Vagina (tissue), 2 donors: ENCODE results near the gene TTC9C. TPM values are rescaled to one million over a fixed set of nuclear protein-coding genes. Genes with fewer than 3 reads are reported as not detected.
A peak's percentile ranks its signal among the peaks of the same experiment; 100 is the strongest.

Source experiments
- DNase-seq, 2 donors: peaks; one replicate each; pipeline ENCODE4 v3.0.0-alpha.2; 2017; ENCODE audit errors: extremely low spot score in 2 of 2
- H3K27ac ChIP-seq: fragments of 200-600 bp; sonication (generic); one replicate; pipeline ENCODE4 v1.5.1; 2019
- H3K27me3 ChIP-seq: fragments of 200-600 bp; sonication (generic); one replicate; pipeline ENCODE4 v1.5.1; 2019
- H3K36me3 ChIP-seq, 2 donors: fragments of 200-600 bp; sonication (generic); one replicate each; pipeline ENCODE4 v1.5.1; 2017 to 2019
- H3K4me1 ChIP-seq: fragments of 200-600 bp; sonication (generic); one replicate; pipeline ENCODE4 v1.5.1; 2019
- H3K4me3 ChIP-seq, 2 donors: fragments of 200-600 bp; sonication (generic); 1 replicate in 1 of 2; 2 replicates in 1 of 2; pipeline ENCODE4 v1.5.1; 2016 to 2019
- H3K9me3 ChIP-seq: fragments of 200-600 bp; sonication (generic); one replicate; pipeline ENCODE4 v1.5.1; 2019
- CTCF ChIP-seq, 3 experiments: fragments of 450-650 bp in 2 of 3; fragments of 200-600 bp in 1 of 3; sonication (generic) in 1 of 3; IDR thresholded peaks; one replicate each; pipeline ENCODE4 v1.5.1; 2017 to 2019; ENCODE audit warnings: antibody characterized with exemption in 3 of 3, mild to moderate bottlenecking in 2 of 3, moderate library complexity in 2 of 3
- POLR2A ChIP-seq, 2 donors: fragments of 450-650 bp; IDR thresholded peaks; one replicate each; pipeline ENCODE4 v1.6.1; 2017; ENCODE audit warnings: antibody characterized with exemption in 2 of 2, mild to moderate bottlenecking in 2 of 2, moderate library complexity in 2 of 2
- POLR2AphosphoS5 ChIP-seq, 2 donors: sonication (generic); formaldehyde crosslinking; IDR thresholded peaks; one replicate each; pipeline ENCODE4 v1.9.0; 2017; ENCODE audit warnings: antibody characterized with exemption in 2 of 2, mild to moderate bottlenecking in 2 of 2, low read depth in 1 of 2; ENCODE audit not compliant: insufficient read depth in 1 of 2
- intact Hi-C: fragments of 100-400 bp; cut with DNase I; formaldehyde crosslinking; loops from one replicate; pipeline ENCODE4 v1.15.1; 2023
- total RNA-seq: library from RNA; depleted of rRNA; stranded (reverse); fragments of >200 nt; gene quantifications from one replicate; pipeline ENCODE4 v1.2.3, GENCODE V29; 2016

TTC9C gene
- total RNA-seq, 1 donor from 2014 or later = 18.7 TPM

GRCh38 chr11:62725646-62726045 is 2.6 kb upstream of the TTC9C start:
- peak overlapping the region; percentile 93 for H3K27ac ChIP-seq
- intact Hi-C loops = loop anchor here (5.0 kb wide), 1 partner anchor 47 kb away; the partner anchor contains the start of gene TAF6L

DNA sequence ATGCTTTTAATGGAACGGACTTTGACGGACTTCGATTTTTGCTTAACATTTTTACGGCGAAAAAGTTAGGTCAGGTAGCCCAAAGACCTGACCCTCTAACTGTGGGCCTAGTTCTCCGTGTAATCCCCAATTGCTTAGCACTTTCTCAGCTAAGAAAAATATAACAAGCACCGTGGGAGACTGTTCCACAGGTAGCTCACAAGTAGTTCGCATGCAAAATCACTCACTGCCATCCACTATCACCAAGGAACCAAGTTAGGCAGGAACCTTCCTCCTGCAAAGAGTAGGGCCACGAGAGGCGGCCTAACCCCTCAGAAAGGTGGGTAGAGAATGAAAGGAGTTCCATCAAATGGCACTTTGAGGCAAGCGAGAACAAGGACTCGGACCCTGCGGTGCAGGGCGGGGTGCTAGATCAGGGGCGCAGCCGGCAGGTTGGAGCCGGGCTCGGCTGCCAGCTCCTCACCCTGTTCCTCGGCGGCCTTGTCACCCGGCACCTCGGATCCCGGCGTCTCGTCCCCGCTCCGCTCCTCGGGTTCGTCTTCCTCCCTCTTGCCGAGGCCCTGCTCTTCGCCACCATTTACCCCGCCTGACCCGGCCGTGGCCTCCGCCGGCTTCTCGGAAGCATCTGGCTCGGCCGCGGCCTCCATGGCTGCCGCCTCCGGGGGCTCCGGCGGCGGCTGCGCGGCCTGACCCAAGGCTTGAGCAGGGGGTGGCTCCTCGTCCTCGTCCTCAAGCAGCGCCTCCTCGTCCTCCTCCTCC is 2.0 kb upstream of the TTC9C start:
- Histone ChIP-seq H3K27me3 (no peaks in the 10 kb centered on the region), H3K4me1 (peaks cover 56% of the 10 kb centered on the region), H3K36me3 (peaks cover 5 to 27% of the 10 kb centered on the region in 2 donors), H3K27ac (peak overlapping the region; percentile 93), H3K4me3 (peak overlapping the region; percentile 71 to 90), H3K9me3 (no peaks in the 10 kb centered on the region)
- DNase-seq = no peak
- TF ChIP-seq POLR2A (IDR thresholded peaks at IDR 0.05) (no peak), CTCF (IDR thresholded peaks at IDR 0.05) (no peak), POLR2AphosphoS5 (IDR thresholded peaks at IDR 0.05; ENCODE audit: insufficient read depth in 1 of 2, low read depth in 1 of 2) (no peak)
- intact Hi-C loops = loop anchor here (5.0 kb wide), 1 partner anchor 46 kb away; the partner anchor contains the start of gene TAF6L

More at GRCh38 chr11:62725646-62726045, 2.6 kb upstream of the TTC9C start:
- no peaks in the 10 kb centered on the region for H3K9me3 ChIP-seq
- DNase-seq = no peak
- H3K27me3 ChIP-seq = no peaks in the 10 kb centered on the region
- H3K36me3 ChIP-seq = peaks cover 5 to 34% of the 10 kb centered on the region in 2 donors
- no peak for TF ChIP-seq CTCF (IDR thresholded peaks at IDR 0.05)
- no peak for TF ChIP-seq POLR2AphosphoS5 (IDR thresholded peaks at IDR 0.05; ENCODE audit: insufficient read depth in 1 of 2, low read depth in 1 of 2)
- TF ChIP-seq POLR2A (IDR thresholded peaks at IDR 0.05) = no peak
- H3K4me3 ChIP-seq = peak overlapping the region; percentile 71 to 90
- H3K4me1 ChIP-seq = peaks cover 49% of the 10 kb centered on the region

DNA sequence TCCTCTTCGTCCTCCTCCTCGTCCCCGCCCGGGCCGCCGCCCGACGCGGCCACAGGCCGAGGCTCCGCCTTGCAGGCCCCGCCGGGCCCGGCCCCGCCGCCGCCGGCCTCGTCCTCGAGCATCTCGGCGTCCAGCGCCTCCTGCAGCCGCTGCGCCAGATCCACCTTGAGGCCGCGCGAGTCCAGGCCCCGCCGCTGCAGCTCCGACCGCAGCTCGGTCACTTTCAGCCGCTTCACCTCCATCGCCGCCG is 1.4 kb upstream of the TTC9C start:
- Histone ChIP-seq H3K4me3 (peak overlapping the region; percentile 71 to 90), H3K36me3 (peaks cover 5 to 22% of the 10 kb centered on the region in 2 donors), H3K4me1 (peaks cover 58% of the 10 kb centered on the region), H3K9me3 (no peaks in the 10 kb centered on the region), H3K27ac (peak overlapping the region; percentile 93), H3K27me3 (no peaks in the 10 kb centered on the region)
- intact Hi-C loops = loop anchor here (5.0 kb wide), 1 partner anchor 45 kb away; the partner anchor contains the start of gene TAF6L
- TF ChIP-seq CTCF (IDR thresholded peaks at IDR 0.05) (no peak), POLR2A (IDR thresholded peaks at IDR 0.05) (no peak), POLR2AphosphoS5 (IDR thresholded peaks at IDR 0.05; ENCODE audit: insufficient read depth in 1 of 2, low read depth in 1 of 2) (no peak)
- no peak for DNase-seq

DNA sequence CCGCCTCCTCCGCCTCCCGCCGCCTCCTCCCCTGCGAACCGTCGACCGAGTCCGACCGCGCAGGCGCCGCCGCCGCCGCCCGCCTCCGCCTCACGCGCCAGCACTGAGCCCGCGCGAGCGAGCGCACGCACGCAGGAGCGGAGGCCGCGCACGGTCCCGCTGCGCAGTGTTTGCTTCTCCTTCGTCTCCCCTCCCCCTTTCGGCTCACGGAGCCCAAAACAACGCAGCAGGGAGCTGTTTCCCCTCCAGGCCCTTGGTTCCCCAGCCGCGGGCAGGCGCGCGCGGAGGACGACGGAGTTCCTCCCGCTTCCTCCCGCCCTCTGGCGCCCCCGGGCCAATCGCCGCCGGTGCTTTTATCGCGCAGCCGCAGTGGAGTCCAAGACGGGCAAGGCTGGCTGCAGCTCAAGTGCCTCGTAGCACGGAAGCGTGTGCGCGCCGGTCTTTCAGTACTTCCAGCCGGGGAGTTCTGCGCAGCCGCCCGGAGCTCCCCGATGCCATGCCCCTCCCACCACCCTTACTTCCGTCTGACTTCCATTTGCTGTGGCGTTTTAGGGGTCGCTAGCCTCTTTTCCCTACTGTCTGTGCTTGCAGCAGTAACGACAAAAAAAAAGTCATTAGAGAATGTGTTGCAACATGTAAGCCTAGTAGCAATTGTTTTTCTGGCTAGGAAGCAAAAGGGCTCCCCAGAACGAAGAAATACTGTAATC is 968 bp upstream of the TTC9C start, which contains the start of gene HNRNPUL2:
Gene HNRNPUL2, minus strand, starts transcription at position 293 of the 707 bp plus-strand sequence. CDS start 301 bp downstream, outside the sequence.
- no peaks in the 10 kb centered on the region for H3K9me3 ChIP-seq
- TF ChIP-seq POLR2AphosphoS5 (IDR thresholded peaks at IDR 0.05; ENCODE audit: insufficient read depth in 1 of 2, low read depth in 1 of 2) (peak; percentile 77 to 97), CTCF (IDR thresholded peaks at IDR 0.05) (no peak), POLR2A (IDR thresholded peaks at IDR 0.05) (peak in 1 of 2 donors; percentile 88)
- no peaks in the 10 kb centered on the region for H3K27me3 ChIP-seq
- peaks cover 3 to 18% of the 10 kb centered on the region in 2 donors for H3K36me3 ChIP-seq
- peak within 1 kb of the TSS; percentile 71 to 90 for H3K4me3 ChIP-seq
- DNase-seq = peak in 1 of 2 donors; percentile 98
- H3K4me1 ChIP-seq = peaks cover 58% of the 10 kb centered on the region
- peak within 1 kb of the TSS; percentile 93 for H3K27ac ChIP-seq
- intact Hi-C loops = loop anchor here (5.0 kb wide), 1 partner anchor 45 kb away; the partner anchor contains the start of gene TAF6L
